HepG2 (cell line): Measurements from ENCODE around the gene PGPEP1. TPM values are rescaled to one million over a fixed set of nuclear protein-coding genes. Genes with fewer than 3 reads are reported as not detected.
A peak's percentile ranks its signal among the peaks of the same experiment; 100 is the strongest.

Experiments used
- ADNP ChIP-seq: sonication (generic); formaldehyde crosslinking; IDR thresholded peaks from 2 replicates; pipeline ENCODE4 v1.4.0; 2020; ENCODE audit warnings: missing genetic modification reagents
- AGO1 ChIP-seq: fragments of 200-400 bp; formaldehyde crosslinking; IDR thresholded peaks from 2 replicates; pipeline ENCODE4 v1.6.1; 2017; ENCODE audit warnings: mild to moderate bottlenecking, low read depth, low read length, moderate library complexity; ENCODE audit not compliant: poor library complexity, severe bottlenecking
- CEBPG ChIP-seq: IDR thresholded peaks from 2 replicates; pipeline ENCODE4 v1.6.1; 2016
- ELF3 ChIP-seq: IDR thresholded peaks from 2 replicates; pipeline ENCODE4 v1.6.1; 2016; ENCODE audit warnings: missing genetic modification reagents, missing compliant biosample characterization
- FOXA1 ChIP-seq, 2 experiments: fragments of 450-650 bp in 1 of 2; sonication (generic) in 1 of 2; formaldehyde crosslinking in 1 of 2; IDR thresholded peaks; 2 replicates each; pipeline versions ENCODE4 v1.4.0 to v1.6.1; 2016 to 2020; ENCODE audit warnings: missing genetic modification reagents in 1 of 2
- SALL2 ChIP-seq: sonication (generic); formaldehyde crosslinking; IDR thresholded peaks from 2 replicates; pipeline ENCODE4 v1.8.1; 2023; ENCODE audit warnings: mild to moderate bottlenecking, missing genetic modification reagents, inconsistent platforms
- SNAPC2 ChIP-seq: sonication (generic); formaldehyde crosslinking; IDR thresholded peaks from 2 replicates; pipeline ENCODE4 v1.8.1; 2022; ENCODE audit warnings: mild to moderate bottlenecking, missing genetic modification reagents
- ZBTB8A ChIP-seq: sonication (generic); formaldehyde crosslinking; IDR thresholded peaks from 2 replicates; pipeline ENCODE4 v1.4.0; 2020; ENCODE audit warnings: mild to moderate bottlenecking, low read depth, missing genetic modification reagents, borderline replicate concordance
- ZNF18 ChIP-seq: sonication (generic); formaldehyde crosslinking; IDR thresholded peaks from 2 replicates; pipeline ENCODE4 v1.8.0; 2022; ENCODE audit warnings: mild to moderate bottlenecking, missing genetic modification reagents; ENCODE audit not compliant: insufficient replicate concordance
- ZNF431 ChIP-seq: sonication (generic); formaldehyde crosslinking; IDR thresholded peaks from 2 replicates; pipeline ENCODE4 v1.9.0; 2022; ENCODE audit warnings: missing genetic modification reagents, low read depth, mild to moderate bottlenecking, borderline replicate concordance
- ZNF816 ChIP-seq: sonication (generic); formaldehyde crosslinking; IDR thresholded peaks from 2 replicates; pipeline ENCODE4 v1.8.0; 2022; ENCODE audit warnings: missing genetic modification reagents, mild to moderate bottlenecking, borderline replicate concordance
- ZNF879 ChIP-seq: sonication (generic); formaldehyde crosslinking; IDR thresholded peaks from 2 replicates; pipeline ENCODE4 v1.8.1; 2023; ENCODE audit warnings: missing genetic modification reagents
- ZSCAN22 ChIP-seq: sonication (generic); formaldehyde crosslinking; IDR thresholded peaks from 2 replicates; pipeline ENCODE4 v1.4.0; 2020; ENCODE audit warnings: mild to moderate bottlenecking, missing genetic modification reagents
- polyA plus RNA-seq, 8 experiments: library from polyadenylated mRNA; depleted of rRNA in 3 of 8; stranded (reverse) in 7 of 8; unstranded in 1 of 8; fragments of >200 nt; fragmentation: Illumina TruSeq in 4 of 8; extraction: Trizol in 4 of 8; gene quantifications; 2 replicates each; pipeline versions ENCODE4 v1.2.1 to v1.2.3, GENCODE V29; 2011 to 2016; ENCODE audit warnings: low read depth in 4 of 8, missing spikeins in 1 of 8, mixed read lengths in 1 of 8; ENCODE audit not compliant: insufficient read depth in 1 of 8
- total RNA-seq, 5 experiments: library from RNA; depleted of rRNA; stranded (reverse); fragments of >200 nt; fragmentation: Illumina TruSeq; extraction: Trizol; gene quantifications; 2 replicates each; pipeline ENCODE4 v1.2.3, GENCODE V29; 2016; ENCODE audit warnings: low read depth in 1 of 5
- TF ChIP-seq, protein P1 (sequence below): sonication (generic); formaldehyde crosslinking; IDR thresholded peaks from 2 replicates; pipeline ENCODE4 v1.9.0; 2022; ENCODE audit warnings: low read depth, missing genetic modification reagents
- TF ChIP-seq, protein P2 (sequence below): sonication (generic); formaldehyde crosslinking; conservative IDR thresholded peaks from 2 replicates; pipeline ENCODE4 v1.4.0; 2020; ENCODE audit warnings: mild to moderate bottlenecking, missing genetic modification reagents, moderate library complexity

The PGPEP1 gene
- total and polyA plus RNA-seq, 2 of the 13 experiments (the other 11 are each of a cell fraction or from before 2014, with no cell fraction given) = 53.1 to 56.6 TPM

DNA sequence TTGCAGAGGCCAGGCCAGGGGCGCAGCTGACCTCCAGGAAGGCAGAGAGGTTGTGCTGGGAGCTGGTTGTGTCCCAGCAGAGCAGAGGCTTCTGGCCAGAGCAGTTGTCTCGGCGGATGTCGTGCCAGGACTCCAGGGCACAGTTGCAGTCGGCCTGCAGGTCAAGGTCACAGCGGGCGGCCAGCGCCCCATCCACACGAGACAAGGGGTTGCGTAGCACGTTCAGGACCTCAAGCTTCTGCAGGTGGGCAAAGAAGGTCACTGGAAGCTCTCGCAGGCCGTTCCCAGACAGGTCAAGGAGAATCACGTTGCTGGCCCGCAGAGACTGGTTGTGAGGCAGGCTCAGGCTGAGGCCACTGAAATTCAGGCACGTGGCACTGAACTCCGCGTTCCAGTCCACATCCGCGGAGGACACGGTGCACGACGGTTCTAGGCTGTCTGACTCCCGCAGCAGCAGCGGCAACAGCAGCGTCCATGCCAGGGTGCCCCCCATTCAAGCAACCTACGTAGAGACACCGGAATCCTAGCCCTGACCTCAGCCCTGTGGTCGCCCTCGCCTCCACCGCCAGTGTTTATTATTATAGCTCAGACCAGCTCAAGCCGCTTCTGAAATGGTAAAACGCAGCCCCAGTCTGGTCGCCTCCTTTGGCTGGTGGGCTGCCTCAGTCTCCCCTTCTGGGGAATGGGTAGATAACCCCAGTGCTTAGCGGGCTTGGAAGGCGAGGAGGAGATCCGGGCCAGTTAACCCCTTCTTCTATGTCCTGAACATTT, 56.3 kb downstream of the PGPEP1 start (continued):
- no peak for TF ChIP-seq ZNF18 (CRISPR knock-in tag)
- TF ChIP-seq FOXA1 (IDR thresholded peaks at IDR 0.05) = no peak
- no peak for TF ChIP-seq FOXA1 (CRISPR knock-in tag; IDR thresholded peaks at IDR 0.05)
- peak; percentile 44; the same call in 1 of the 2 replicates for TF ChIP-seq ELF3 (CRISPR knock-in tag)
- TF ChIP-seq, protein P1, sequence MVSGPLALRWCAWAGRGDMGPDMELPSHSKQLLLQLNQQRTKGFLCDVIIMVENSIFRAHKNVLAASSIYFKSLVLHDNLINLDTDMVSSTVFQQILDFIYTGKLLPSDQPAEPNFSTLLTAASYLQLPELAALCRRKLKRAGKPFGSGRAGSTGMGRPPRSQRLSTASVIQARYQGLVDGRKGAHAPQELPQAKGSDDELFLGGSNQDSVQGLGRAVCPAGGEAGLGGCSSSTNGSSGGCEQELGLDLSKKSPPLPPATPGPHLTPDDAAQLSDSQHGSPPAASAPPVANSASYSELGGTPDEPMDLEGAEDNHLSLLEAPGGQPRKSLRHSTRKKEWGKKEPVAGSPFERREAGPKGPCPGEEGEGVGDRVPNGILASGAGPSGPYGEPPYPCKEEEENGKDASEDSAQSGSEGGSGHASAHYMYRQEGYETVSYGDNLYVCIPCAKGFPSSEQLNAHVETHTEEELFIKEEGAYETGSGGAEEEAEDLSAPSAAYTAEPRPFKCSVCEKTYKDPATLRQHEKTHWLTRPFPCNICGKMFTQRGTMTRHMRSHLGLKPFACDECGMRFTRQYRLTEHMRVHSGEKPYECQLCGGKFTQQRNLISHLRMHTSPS (CRISPR knock-in tag) = peak; percentile 90
- TF ChIP-seq, protein P2, sequence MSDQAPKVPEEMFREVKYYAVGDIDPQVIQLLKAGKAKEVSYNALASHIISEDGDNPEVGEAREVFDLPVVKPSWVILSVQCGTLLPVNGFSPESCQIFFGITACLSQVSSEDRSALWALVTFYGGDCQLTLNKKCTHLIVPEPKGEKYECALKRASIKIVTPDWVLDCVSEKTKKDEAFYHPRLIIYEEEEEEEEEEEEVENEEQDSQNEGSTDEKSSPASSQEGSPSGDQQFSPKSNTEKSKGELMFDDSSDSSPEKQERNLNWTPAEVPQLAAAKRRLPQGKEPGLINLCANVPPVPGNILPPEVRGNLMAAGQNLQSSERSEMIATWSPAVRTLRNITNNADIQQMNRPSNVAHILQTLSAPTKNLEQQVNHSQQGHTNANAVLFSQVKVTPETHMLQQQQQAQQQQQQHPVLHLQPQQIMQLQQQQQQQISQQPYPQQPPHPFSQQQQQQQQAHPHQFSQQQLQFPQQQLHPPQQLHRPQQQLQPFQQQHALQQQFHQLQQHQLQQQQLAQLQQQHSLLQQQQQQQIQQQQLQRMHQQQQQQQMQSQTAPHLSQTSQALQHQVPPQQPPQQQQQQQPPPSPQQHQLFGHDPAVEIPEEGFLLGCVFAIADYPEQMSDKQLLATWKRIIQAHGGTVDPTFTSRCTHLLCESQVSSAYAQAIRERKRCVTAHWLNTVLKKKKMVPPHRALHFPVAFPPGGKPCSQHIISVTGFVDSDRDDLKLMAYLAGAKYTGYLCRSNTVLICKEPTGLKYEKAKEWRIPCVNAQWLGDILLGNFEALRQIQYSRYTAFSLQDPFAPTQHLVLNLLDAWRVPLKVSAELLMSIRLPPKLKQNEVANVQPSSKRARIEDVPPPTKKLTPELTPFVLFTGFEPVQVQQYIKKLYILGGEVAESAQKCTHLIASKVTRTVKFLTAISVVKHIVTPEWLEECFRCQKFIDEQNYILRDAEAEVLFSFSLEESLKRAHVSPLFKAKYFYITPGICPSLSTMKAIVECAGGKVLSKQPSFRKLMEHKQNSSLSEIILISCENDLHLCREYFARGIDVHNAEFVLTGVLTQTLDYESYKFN = peak; percentile 26; the same call in 1 of the 2 replicates
- no peak for TF ChIP-seq SNAPC2 (CRISPR knock-in tag)
- no peak for TF ChIP-seq ZSCAN22 (CRISPR knock-in tag)
- no peak for TF ChIP-seq ZBTB8A
- TF ChIP-seq ZNF879 (CRISPR knock-in tag) = no peak
- TF ChIP-seq ZNF816 = no peak
- peak; percentile 24 for TF ChIP-seq AGO1
- no peak for TF ChIP-seq SALL2 (CRISPR knock-in tag)
- no peak for TF ChIP-seq ZNF431 (CRISPR knock-in tag)
- no peak for TF ChIP-seq ADNP (CRISPR knock-in tag)
- 0 out of 2 replicates have a peak, but pooled peaks have one; percentile 14 for TF ChIP-seq CEBPG (CRISPR knock-in tag)
